Measurements from ENCODE around the gene NAIF1. TPM values are rescaled to one million over a fixed set of nuclear protein-coding genes. Genes with fewer than 3 reads are reported as not detected.
A peak's percentile ranks its signal among the peaks of the same experiment; 100 is the strongest.

Gene NAIF1
- total RNA-seq, 1 experiment from 2014 or later: 11.0 TPM

DNA sequence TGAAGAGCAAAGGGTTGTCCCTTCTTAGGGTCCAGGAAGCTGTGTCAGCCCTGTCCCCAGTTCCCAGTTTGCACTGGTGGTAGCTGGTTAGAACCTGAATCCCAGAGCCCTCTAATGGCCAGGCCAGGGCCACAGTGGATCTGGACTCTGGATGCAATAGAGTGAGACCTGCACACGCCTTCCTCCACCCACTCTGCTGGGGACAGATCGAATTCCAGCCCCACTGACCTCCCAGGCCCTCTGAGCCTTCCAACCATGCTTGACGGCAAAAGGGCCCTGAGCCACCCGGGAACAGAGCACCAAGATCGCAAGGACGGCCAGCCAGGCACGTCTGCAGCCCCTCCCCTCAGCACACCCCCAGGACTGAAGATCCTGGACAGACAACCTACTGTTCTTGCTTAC is 23.7 kb downstream of the NAIF1 start:
- H3K79me2 ChIP-seq (ENCODE audit: insufficient read depth, low read length): no peaks in the 10 kb centered on the region
- H3K9ac ChIP-seq (ENCODE audit: low read length): no peak overlapping the region
- H3K27me3 ChIP-seq (ENCODE audit: insufficient read depth, low read length): no peaks in the 10 kb centered on the region
- no peaks in the 10 kb centered on the region for H3K9me2 ChIP-seq (ENCODE audit: insufficient read depth)
- ChIA-PET CTCF (interaction anchor here (0.7 to 2.2 kb wide), 3 partner anchors 9 to 308 kb away, joined by 3 to 7 read pairs (median 3); partner anchors contain the start of gene TOR2A), POLR2A (interaction anchor here (0.6 to 1.2 kb wide), 3 partner anchors 8 to 146 kb away, joined by 3 to 8 read pairs (median 3); no protein-coding TSS in a partner anchor), RAD21 (ENCODE audit: low non-redundant PET in 1 of 2, low total read pairs in 2 of 2, uncharacterized antibody in 2 of 2, unreplicated experiment in 2 of 2) (no interaction called here)
- H3K4me2 ChIP-seq (ENCODE audit: low read length): peak overlapping the region; percentile 31
- peaks cover 3 to 20% of the 10 kb centered on the region in 2 experiments; a peak in 2 of 4 replicates for H3K4me1 ChIP-seq (ENCODE audit: control insufficient read depth in 1 of 2, insufficient read depth in 2 of 2, low read length in 2 of 2)
- no TSS peak for BruUV-seq (replicated peaks)
- no peak overlapping the region for H3K4me3 ChIP-seq (replicated peaks in 1 of 2; ENCODE audit: low read depth in 1 of 2, low read length in 2 of 2)
- H3K36me3 ChIP-seq (ENCODE audit: control insufficient read depth in 1 of 2, insufficient read depth in 2 of 2, low read length in 2 of 2): no peaks in the 10 kb centered on the region
- peak overlapping the region; percentile 53 for H2AFZ ChIP-seq (ENCODE audit: low read depth, low read length, poor library complexity, severe bottlenecking)
- DNase-seq (ENCODE audit: low read depth, low spot score) (no peak), ATAC-seq (peak; percentile 62)
- TF ChIP-seq POLR2AphosphoS5 (IDR thresholded peaks at IDR 0.05; ENCODE audit: low read depth, low read length): no peak
- TF ChIP-seq ELF1 (IDR thresholded peaks at IDR 0.05; ENCODE audit: borderline replicate concordance, low read depth): no peak
- H4K20me1 ChIP-seq (ENCODE audit: insufficient read depth): no peaks in the 10 kb centered on the region
- intact Hi-C loops (cut with micrococcal nuclease): no loop called here
- H3K27ac ChIP-seq (ENCODE audit: low read depth, low read length): no peak overlapping the region
- H3K9me3 ChIP-seq (ENCODE audit: control insufficient read depth in 1 of 2, insufficient read depth in 1 of 2, low read depth in 1 of 2, low read length in 2 of 2): no peaks in the 10 kb centered on the region

DNA sequence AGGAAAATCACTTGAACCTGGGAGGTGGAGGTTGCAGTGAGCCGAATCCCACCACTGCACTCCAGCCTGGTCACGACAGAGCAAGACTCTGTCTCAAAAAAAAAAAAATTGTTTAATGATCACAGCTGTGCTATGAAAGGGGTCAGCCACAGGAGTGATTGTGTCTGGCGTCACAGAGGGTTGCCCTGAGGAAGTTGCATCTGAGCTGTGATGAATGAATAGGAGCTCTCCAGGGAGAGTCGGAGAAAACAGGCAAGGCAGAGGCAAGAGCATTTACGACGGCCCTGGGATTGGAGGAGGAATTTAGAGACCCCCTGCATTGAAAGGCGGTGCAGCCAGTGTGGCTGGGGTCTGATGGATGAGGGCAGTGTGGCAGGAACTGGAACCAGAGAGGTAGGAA is 25.1 kb downstream of the NAIF1 start:
- Histone ChIP-seq H3K27me3 (ENCODE audit: insufficient read depth, low read length) (no peaks in the 10 kb centered on the region), H3K4me2 (ENCODE audit: low read length) (no peak overlapping the region), H4K20me1 (ENCODE audit: insufficient read depth) (no peaks in the 10 kb centered on the region), H3K4me3 (replicated peaks in 1 of 2; ENCODE audit: low read depth in 1 of 2, low read length in 2 of 2) (no peak overlapping the region), H3K27ac (ENCODE audit: low read depth, low read length) (no peak overlapping the region), H3K9ac (ENCODE audit: low read length) (no peak overlapping the region), H3K79me2 (ENCODE audit: insufficient read depth, low read length) (no peaks in the 10 kb centered on the region), H3K9me2 (ENCODE audit: insufficient read depth) (no peaks in the 10 kb centered on the region), H2AFZ (ENCODE audit: low read depth, low read length, poor library complexity, severe bottlenecking) (no peak overlapping the region), H3K9me3 (ENCODE audit: control insufficient read depth in 1 of 2, insufficient read depth in 1 of 2, low read depth in 1 of 2, low read length in 2 of 2) (no peaks in the 10 kb centered on the region), H3K4me1 (ENCODE audit: control insufficient read depth in 1 of 2, insufficient read depth in 2 of 2, low read length in 2 of 2) (peaks cover 3 to 20% of the 10 kb centered on the region in 2 experiments; a peak in 2 of 4 replicates), H3K36me3 (ENCODE audit: control insufficient read depth in 1 of 2, insufficient read depth in 2 of 2, low read length in 2 of 2) (no peaks in the 10 kb centered on the region)
- no peak for ATAC-seq
- RAD21 ChIA-PET (ENCODE audit: low non-redundant PET in 1 of 2, low total read pairs in 2 of 2, uncharacterized antibody in 2 of 2, unreplicated experiment in 2 of 2): no interaction called here
- intact Hi-C loops (cut with micrococcal nuclease): no loop called here
- no TSS peak for BruUV-seq (replicated peaks)
- no peak for DNase-seq (ENCODE audit: low read depth, low spot score)
- CTCF ChIA-PET: interaction anchor here (1.3 kb wide), 1 partner anchor 76 kb away, joined by 3 read pairs; no protein-coding TSS in a partner anchor
- POLR2A ChIA-PET: interaction anchor here (1.6 kb wide), 1 partner anchor 10 kb away, joined by 5 read pairs; no protein-coding TSS in a partner anchor
- TF ChIP-seq, protein P1, sequence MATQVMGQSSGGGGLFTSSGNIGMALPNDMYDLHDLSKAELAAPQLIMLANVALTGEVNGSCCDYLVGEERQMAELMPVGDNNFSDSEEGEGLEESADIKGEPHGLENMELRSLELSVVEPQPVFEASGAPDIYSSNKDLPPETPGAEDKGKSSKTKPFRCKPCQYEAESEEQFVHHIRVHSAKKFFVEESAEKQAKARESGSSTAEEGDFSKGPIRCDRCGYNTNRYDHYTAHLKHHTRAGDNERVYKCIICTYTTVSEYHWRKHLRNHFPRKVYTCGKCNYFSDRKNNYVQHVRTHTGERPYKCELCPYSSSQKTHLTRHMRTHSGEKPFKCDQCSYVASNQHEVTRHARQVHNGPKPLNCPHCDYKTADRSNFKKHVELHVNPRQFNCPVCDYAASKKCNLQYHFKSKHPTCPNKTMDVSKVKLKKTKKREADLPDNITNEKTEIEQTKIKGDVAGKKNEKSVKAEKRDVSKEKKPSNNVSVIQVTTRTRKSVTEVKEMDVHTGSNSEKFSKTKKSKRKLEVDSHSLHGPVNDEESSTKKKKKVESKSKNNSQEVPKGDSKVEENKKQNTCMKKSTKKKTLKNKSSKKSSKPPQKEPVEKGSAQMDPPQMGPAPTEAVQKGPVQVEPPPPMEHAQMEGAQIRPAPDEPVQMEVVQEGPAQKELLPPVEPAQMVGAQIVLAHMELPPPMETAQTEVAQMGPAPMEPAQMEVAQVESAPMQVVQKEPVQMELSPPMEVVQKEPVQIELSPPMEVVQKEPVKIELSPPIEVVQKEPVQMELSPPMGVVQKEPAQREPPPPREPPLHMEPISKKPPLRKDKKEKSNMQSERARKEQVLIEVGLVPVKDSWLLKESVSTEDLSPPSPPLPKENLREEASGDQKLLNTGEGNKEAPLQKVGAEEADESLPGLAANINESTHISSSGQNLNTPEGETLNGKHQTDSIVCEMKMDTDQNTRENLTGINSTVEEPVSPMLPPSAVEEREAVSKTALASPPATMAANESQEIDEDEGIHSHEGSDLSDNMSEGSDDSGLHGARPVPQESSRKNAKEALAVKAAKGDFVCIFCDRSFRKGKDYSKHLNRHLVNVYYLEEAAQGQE (IDR thresholded peaks at IDR 0.05; ENCODE audit: low read depth): no peak
- TF ChIP-seq EZH2 (IDR thresholded peaks at IDR 0.05) (no peak), CEBPB (IDR thresholded peaks at IDR 0.05; ENCODE audit: low read depth) (no peak), FOSL1 (IDR thresholded peaks at IDR 0.05; ENCODE audit: low read depth) (no peak), RAD21 (IDR thresholded peaks at IDR 0.05; ENCODE audit: low read depth) (no peak), JUND (IDR thresholded peaks at IDR 0.05) (no peak), ZNF274 (IDR thresholded peaks at IDR 0.05; ENCODE audit: low read depth, low read length) (no peak), POLR2AphosphoS5 (IDR thresholded peaks at IDR 0.05; ENCODE audit: low read depth, low read length) (no peak), SP1 (IDR thresholded peaks at IDR 0.05; ENCODE audit: low read depth) (no peak), ELF1 (IDR thresholded peaks at IDR 0.05; ENCODE audit: borderline replicate concordance, low read depth) (no peak), POLR2A (IDR thresholded peaks at IDR 0.05; ENCODE audit: borderline replicate concordance, extremely low read depth, insufficient read depth, insufficient read length) (no peak), YY1 (IDR thresholded peaks at IDR 0.05; ENCODE audit: extremely low read depth, insufficient replicate concordance, low read depth, low read length) (no peak)
- TF ChIP-seq, protein P2, sequence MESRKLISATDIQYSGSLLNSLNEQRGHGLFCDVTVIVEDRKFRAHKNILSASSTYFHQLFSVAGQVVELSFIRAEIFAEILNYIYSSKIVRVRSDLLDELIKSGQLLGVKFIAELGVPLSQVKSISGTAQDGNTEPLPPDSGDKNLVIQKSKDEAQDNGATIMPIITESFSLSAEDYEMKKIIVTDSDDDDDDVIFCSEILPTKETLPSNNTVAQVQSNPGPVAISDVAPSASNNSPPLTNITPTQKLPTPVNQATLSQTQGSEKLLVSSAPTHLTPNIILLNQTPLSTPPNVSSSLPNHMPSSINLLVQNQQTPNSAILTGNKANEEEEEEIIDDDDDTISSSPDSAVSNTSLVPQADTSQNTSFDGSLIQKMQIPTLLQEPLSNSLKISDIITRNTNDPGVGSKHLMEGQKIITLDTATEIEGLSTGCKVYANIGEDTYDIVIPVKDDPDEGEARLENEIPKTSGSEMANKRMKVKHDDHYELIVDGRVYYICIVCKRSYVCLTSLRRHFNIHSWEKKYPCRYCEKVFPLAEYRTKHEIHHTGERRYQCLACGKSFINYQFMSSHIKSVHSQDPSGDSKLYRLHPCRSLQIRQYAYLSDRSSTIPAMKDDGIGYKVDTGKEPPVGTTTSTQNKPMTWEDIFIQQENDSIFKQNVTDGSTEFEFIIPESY (IDR thresholded peaks at IDR 0.05; ENCODE audit: extremely low read depth, insufficient replicate concordance, low read length): no peak
- TF ChIP-seq, protein P3, sequence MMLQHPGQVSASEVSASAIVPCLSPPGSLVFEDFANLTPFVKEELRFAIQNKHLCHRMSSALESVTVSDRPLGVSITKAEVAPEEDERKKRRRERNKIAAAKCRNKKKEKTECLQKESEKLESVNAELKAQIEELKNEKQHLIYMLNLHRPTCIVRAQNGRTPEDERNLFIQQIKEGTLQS (IDR thresholded peaks at IDR 0.05): no peak
- TF ChIP-seq, protein P4, sequence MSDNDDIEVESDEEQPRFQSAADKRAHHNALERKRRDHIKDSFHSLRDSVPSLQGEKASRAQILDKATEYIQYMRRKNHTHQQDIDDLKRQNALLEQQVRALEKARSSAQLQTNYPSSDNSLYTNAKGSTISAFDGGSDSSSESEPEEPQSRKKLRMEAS (IDR thresholded peaks at IDR 0.05): no peak

All from HCT116 (cell line).